ENCODE data around the gene VTI1A.

Gene VTI1A

DNA sequence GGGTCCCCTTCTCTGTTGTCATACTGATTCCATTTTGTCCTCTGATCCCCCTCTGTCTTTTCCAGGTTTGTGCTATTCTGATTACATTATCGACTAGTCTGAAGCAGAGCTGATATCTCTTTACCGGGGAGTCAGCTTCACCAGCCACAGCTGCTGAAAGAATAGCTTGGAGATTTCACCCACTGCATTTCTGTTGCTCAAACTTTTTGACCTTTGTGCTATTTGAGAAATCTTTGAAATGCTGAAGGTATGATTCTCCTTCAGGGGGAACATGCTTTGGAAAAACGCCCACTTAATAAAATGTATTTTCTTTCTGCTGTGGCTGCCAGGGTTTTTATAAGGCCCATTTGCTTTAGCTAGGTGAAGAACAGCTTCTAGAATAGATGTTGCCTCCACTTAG lies 305.3 kb downstream of the VTI1A start:
- TF ChIP-seq FOXP2 (optimal IDR thresholded peaks at IDR 0.05; ENCODE audit: control extremely low read depth, extremely low read length, insufficient read depth) (no peak), POLR2AphosphoS5 (IDR thresholded peaks at IDR 0.05; ENCODE audit: borderline replicate concordance, low read depth, low read length) (no peak), EZH2 (IDR thresholded peaks at IDR 0.05) (no peak)
- DNase-seq (ENCODE audit: low read depth, low spot score): no peak
- H3K4me3 ChIP-seq: no peak overlapping the region
- H3K36me3 ChIP-seq (ENCODE audit: insufficient read depth, low read length): no peaks in the 10 kb centered on the region
- no peak overlapping the region for H3K9ac ChIP-seq (ENCODE audit: insufficient read length)
- no peak overlapping the region for H3K27ac ChIP-seq
- no peaks in the 10 kb centered on the region for H3K9me3 ChIP-seq (ENCODE audit: low read depth, low read length)

DNA sequence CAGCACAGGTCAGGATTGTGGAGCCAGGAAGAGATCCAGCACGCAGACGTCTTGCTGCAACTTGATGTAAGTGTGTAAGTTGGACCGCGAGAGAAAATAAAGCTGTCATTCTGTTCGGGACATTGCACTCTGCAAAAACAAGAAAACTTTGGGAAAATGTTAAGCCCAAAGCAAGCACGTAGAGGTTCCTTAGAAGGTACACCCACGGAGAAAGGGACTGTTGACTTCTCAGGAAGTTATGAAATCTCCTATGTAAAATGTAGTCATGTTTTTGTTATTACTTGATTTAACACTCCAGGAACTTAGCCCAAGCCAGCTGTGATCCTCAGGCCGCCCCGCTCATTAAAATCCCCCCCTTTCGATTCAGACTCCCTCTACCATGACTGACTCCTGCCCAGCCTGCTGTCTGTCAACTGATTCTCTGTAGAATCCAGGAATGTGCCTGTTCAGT lies 307.0 kb downstream of the VTI1A start:
- no peak for TF ChIP-seq EZH2 (IDR thresholded peaks at IDR 0.05)
- TF ChIP-seq POLR2AphosphoS5 (IDR thresholded peaks at IDR 0.05; ENCODE audit: borderline replicate concordance, low read depth, low read length): no peak
- H3K9me3 ChIP-seq (ENCODE audit: low read depth, low read length): no peaks in the 10 kb centered on the region
- H3K36me3 ChIP-seq (ENCODE audit: insufficient read depth, low read length): no peaks in the 10 kb centered on the region
- H3K27ac ChIP-seq: no peak overlapping the region
- H3K9ac ChIP-seq (ENCODE audit: insufficient read length): no peak overlapping the region
- no peak for DNase-seq (ENCODE audit: low read depth, low spot score)
- H3K4me3 ChIP-seq: no peak overlapping the region

DNA sequence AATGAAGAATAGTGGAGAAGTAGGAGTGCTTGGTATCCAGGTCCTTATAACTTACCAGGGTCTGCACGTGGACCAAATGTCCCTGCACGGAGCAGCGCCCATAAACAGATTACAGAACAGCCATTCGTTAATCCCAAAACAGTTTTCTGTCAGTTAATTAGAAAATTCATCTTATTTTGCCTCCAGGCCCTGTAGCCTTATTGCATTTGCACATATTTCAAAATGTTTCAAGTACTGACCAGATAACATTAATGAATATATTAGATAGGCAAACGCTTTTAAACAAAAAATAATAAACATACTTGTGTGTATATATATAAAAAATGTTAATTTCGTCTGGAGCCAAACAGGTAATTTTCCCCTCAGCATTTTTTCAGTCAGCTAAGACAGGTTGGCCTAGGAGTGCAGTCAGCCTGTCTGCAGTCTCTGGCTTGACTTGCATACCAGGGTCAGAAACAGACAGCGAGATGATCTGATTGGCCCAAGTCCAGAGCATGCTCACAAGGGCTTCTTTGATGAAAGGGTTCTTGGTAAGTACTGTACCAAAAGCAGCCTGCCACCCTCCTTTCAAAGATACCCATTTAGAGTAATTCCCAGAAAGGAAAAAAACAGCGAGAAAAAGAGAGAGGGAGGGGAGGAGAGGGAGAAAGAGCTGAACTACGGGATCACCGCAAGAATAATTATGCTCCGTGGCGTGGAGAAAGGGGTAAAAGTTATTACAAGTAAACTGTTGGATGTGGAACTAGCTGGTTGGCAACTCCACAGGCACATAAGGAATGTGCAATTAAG lies 308.6 kb downstream of the VTI1A start:
- H3K9ac ChIP-seq (ENCODE audit: insufficient read length): no peak overlapping the region
- no peak overlapping the region for H3K27ac ChIP-seq
- no peaks in the 10 kb centered on the region for H3K36me3 ChIP-seq (ENCODE audit: insufficient read depth, low read length)
- TF ChIP-seq FOXP2 (optimal IDR thresholded peaks at IDR 0.05; ENCODE audit: control extremely low read depth, extremely low read length, insufficient read depth): no peak
- no peak for TF ChIP-seq POLR2AphosphoS5 (IDR thresholded peaks at IDR 0.05; ENCODE audit: borderline replicate concordance, low read depth, low read length)
- TF ChIP-seq EZH2 (IDR thresholded peaks at IDR 0.05): no peak
- no peak overlapping the region for H3K4me3 ChIP-seq
- H3K9me3 ChIP-seq (ENCODE audit: low read depth, low read length): no peaks in the 10 kb centered on the region
- no peak for DNase-seq (ENCODE audit: low read depth, low spot score)

DNA sequence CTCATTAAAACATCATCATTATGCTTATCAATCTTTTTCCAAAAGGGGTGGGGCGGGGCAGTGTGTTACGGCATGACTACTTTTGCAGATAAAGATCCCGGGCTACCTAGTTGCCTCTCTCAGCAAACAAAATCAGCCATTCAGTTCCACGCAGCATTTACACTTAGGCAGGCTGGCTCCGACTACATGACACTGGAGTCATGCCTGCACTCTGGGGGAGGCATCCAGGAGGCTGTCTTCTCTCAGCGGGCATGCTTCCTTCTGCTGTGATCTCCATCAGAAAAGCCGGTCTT lies 309.2 kb downstream of the VTI1A start:
- Histone ChIP-seq H3K27ac (no peak overlapping the region), H3K36me3 (ENCODE audit: insufficient read depth, low read length) (no peaks in the 10 kb centered on the region), H3K9me3 (ENCODE audit: low read depth, low read length) (no peaks in the 10 kb centered on the region), H3K4me3 (no peak overlapping the region), H3K9ac (ENCODE audit: insufficient read length) (no peak overlapping the region)
- no peak for DNase-seq (ENCODE audit: low read depth, low spot score)
- TF ChIP-seq POLR2AphosphoS5 (IDR thresholded peaks at IDR 0.05; ENCODE audit: borderline replicate concordance, low read depth, low read length): no peak
- TF ChIP-seq EZH2 (IDR thresholded peaks at IDR 0.05): no peak
- no peak for TF ChIP-seq FOXP2 (optimal IDR thresholded peaks at IDR 0.05; ENCODE audit: control extremely low read depth, extremely low read length, insufficient read depth)

DNA sequence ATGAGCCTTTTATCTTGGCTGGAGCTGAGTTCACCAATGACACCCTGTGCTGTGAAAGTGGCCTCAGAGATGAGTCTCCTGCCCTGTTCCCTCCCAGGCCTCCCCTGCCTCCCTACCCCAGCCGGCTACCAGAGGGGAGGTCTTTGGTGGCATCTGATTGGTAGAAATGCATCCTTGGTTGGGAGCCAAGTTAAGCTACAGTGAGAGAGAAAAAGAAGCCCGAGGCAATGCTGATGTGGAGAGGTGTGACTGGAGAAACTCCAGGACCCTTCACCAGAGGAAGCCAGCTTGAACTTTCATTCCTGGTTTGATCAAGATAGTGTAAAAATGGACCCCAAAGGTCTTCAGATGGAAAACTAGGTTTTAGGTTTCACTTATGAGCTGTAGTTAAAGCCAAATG lies 311.9 kb downstream of the VTI1A start:
- DNase-seq (ENCODE audit: low read depth, low spot score): no peak
- Histone ChIP-seq H3K4me3 (no peak overlapping the region), H3K27ac (no peak overlapping the region), H3K9me3 (ENCODE audit: low read depth, low read length) (no peaks in the 10 kb centered on the region), H3K36me3 (ENCODE audit: insufficient read depth, low read length) (no peaks in the 10 kb centered on the region), H3K9ac (ENCODE audit: insufficient read length) (no peak overlapping the region)
- TF ChIP-seq FOXP2 (optimal IDR thresholded peaks at IDR 0.05; ENCODE audit: control extremely low read depth, extremely low read length, insufficient read depth): no peak
- no peak for TF ChIP-seq EZH2 (IDR thresholded peaks at IDR 0.05)
- no peak for TF ChIP-seq POLR2AphosphoS5 (IDR thresholded peaks at IDR 0.05; ENCODE audit: borderline replicate concordance, low read depth, low read length)

DNA sequence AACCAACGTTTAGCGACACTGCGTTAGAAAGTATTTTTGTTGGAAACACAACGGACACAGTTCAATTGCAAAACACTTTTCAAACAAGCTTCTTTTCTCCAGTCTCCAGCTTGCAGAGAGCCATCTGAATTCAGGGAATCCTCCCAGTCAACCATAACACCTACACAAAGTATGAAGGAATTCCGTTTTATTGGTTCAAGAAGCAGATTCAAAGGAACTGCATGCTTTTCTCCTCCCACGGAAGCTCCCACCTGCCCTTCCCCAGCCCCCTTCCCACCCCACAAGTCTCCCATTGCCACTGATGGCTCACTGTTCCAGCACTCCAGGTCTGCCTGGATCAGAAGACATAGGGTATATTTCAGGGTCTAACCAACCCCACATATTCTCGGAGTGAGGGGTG lies 312.5 kb downstream of the VTI1A start:
- TF ChIP-seq POLR2AphosphoS5 (IDR thresholded peaks at IDR 0.05; ENCODE audit: borderline replicate concordance, low read depth, low read length): no peak
- no peak for TF ChIP-seq EZH2 (IDR thresholded peaks at IDR 0.05)
- TF ChIP-seq FOXP2 (optimal IDR thresholded peaks at IDR 0.05; ENCODE audit: control extremely low read depth, extremely low read length, insufficient read depth): no peak
- H3K9ac ChIP-seq (ENCODE audit: insufficient read length): no peak overlapping the region
- H3K27ac ChIP-seq: no peak overlapping the region
- no peak for DNase-seq (ENCODE audit: low read depth, low spot score)
- H3K9me3 ChIP-seq (ENCODE audit: low read depth, low read length): no peaks in the 10 kb centered on the region
- no peaks in the 10 kb centered on the region for H3K36me3 ChIP-seq (ENCODE audit: insufficient read depth, low read length)
- H3K4me3 ChIP-seq: no peak overlapping the region

DNA sequence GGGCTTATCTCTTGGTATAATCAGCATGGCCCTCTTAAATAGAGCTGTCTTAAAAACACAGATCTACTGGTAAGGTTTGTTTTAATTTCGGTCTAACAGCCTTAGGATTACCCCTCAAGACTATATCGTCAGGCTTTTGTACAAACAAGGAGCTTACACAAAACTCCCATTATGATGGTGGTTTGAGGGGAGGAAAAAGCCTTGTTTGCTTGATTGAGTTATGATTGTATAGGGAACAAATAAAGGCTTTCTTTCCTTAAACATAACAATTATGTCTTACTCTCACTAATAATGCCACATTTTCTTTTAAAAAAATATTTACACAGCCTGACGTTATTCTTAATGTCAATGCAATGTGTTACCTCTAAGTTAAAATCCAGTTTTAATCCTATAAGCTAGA lies 314.2 kb downstream of the VTI1A start:
- no peak overlapping the region for H3K9ac ChIP-seq (ENCODE audit: insufficient read length)
- no peaks in the 10 kb centered on the region for H3K36me3 ChIP-seq (ENCODE audit: insufficient read depth, low read length)
- TF ChIP-seq FOXP2 (optimal IDR thresholded peaks at IDR 0.05; ENCODE audit: control extremely low read depth, extremely low read length, insufficient read depth): no peak
- no peak for TF ChIP-seq EZH2 (IDR thresholded peaks at IDR 0.05)
- TF ChIP-seq POLR2AphosphoS5 (IDR thresholded peaks at IDR 0.05; ENCODE audit: borderline replicate concordance, low read depth, low read length): no peak
- no peak overlapping the region for H3K4me3 ChIP-seq
- no peaks in the 10 kb centered on the region for H3K9me3 ChIP-seq (ENCODE audit: low read depth, low read length)
- no peak overlapping the region for H3K27ac ChIP-seq
- no peak for DNase-seq (ENCODE audit: low read depth, low spot score)

DNA sequence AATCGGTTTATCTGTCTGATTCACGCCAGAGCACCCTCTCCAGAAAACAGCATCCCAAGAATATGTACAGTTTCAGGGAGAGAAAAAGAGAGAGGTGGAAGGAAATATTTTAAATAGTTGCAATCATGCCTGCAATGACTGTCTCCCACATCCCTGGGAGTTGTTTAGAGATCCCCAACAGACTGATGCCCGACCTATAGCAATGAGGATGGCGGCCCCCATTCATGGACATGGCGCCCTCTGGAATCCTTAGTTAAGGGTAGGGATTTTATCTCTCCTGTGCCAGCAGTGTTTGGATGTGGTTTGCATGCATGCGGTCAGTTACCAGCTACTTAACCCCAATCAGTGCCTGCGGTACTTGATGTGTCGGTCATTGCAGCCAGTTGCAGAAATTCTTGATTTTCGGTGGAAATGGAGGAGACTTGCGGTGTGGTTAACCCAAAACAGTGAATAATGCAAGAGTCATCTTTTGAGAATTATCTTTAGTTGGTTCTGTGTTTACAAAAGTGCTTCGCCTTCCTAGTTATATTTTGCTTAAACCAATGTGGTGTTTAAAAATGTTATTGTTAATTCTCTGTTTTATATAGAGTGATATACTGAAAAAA lies 317.0 kb downstream of the VTI1A start:
- no peak for DNase-seq (ENCODE audit: low read depth, low spot score)
- Histone ChIP-seq H3K27ac (no peak overlapping the region), H3K36me3 (ENCODE audit: insufficient read depth, low read length) (no peaks in the 10 kb centered on the region), H3K4me3 (no peak overlapping the region), H3K9me3 (ENCODE audit: low read depth, low read length) (no peaks in the 10 kb centered on the region), H3K9ac (ENCODE audit: insufficient read length) (no peak overlapping the region)
- no peak for TF ChIP-seq EZH2 (IDR thresholded peaks at IDR 0.05)
- TF ChIP-seq POLR2AphosphoS5 (IDR thresholded peaks at IDR 0.05; ENCODE audit: borderline replicate concordance, low read depth, low read length): no peak
- no peak for TF ChIP-seq FOXP2 (optimal IDR thresholded peaks at IDR 0.05; ENCODE audit: control extremely low read depth, extremely low read length, insufficient read depth)

All from SK-N-MC (cell line).